Fibroblast of lung (primary cell): Measurements from ENCODE around the gene ESPNL.

Experiments used
- EZH2 ChIP-seq: IDR thresholded peaks from 2 replicates; pipeline ENCODE4 v1.5.1; 2012; ENCODE audit warnings: low read length, control low read depth, mild to moderate bottlenecking; ENCODE audit errors: missing control alignments
- TF ChIP-seq, protein P1 (sequence below), 2 donors: IDR thresholded peaks in 1 of 2; conservative IDR thresholded peaks in 1 of 2; 1 replicate in 1 of 2; 2 replicates in 1 of 2; pipeline ENCODE4 v1.5.1; 2011 to 2012; ENCODE audit warnings: low read length in 2 of 2, control low read depth in 1 of 2, inconsistent platforms in 1 of 2, low read depth in 1 of 2, mild to moderate bottlenecking in 1 of 2

DNA sequence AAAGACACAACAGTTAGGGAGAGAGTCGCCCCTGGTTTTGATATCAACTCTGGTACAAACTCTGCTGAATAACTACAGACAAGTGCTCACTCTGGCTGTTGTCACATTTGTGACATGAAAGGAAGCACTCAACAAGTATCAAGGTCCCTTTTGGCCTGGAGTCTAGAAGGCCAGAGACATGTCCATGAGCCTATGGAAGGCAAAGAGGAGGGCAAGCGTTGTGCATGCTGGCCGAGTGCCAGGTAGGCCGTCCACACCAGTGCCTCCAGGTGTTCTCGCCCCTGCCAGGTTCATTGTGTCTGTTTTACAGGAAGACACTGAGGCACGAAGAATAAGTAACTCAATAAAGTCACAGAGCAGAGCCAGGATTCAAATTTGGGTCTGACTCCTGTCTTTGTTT, 82.2 kb downstream of the ESPNL start:
- TF ChIP-seq, protein P1, sequence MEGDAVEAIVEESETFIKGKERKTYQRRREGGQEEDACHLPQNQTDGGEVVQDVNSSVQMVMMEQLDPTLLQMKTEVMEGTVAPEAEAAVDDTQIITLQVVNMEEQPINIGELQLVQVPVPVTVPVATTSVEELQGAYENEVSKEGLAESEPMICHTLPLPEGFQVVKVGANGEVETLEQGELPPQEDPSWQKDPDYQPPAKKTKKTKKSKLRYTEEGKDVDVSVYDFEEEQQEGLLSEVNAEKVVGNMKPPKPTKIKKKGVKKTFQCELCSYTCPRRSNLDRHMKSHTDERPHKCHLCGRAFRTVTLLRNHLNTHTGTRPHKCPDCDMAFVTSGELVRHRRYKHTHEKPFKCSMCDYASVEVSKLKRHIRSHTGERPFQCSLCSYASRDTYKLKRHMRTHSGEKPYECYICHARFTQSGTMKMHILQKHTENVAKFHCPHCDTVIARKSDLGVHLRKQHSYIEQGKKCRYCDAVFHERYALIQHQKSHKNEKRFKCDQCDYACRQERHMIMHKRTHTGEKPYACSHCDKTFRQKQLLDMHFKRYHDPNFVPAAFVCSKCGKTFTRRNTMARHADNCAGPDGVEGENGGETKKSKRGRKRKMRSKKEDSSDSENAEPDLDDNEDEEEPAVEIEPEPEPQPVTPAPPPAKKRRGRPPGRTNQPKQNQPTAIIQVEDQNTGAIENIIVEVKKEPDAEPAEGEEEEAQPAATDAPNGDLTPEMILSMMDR (conservative IDR thresholded peaks at IDR 0.05 in 1 of 2, IDR thresholded peaks at IDR 0.05 in 1 of 2; ENCODE audit: low read depth in 1 of 2, low read length in 2 of 2), result no peak
- TF ChIP-seq EZH2, result no peak
